Ovary (tissue), 9 donors: ENCODE data around the gene PPP2R5C. TPM values are rescaled to one million over a fixed set of nuclear protein-coding genes. Genes with fewer than 3 reads are reported as not detected.
A peak's percentile ranks its signal among the peaks of the same experiment; 100 is the strongest.

Source experiments
- DNase-seq, 5 donors: peaks; one replicate each; pipeline ENCODE4 v3.0.0-alpha.2; 2019 to 2020
- H3K27ac ChIP-seq, 2 donors: fragments of 200-600 bp; one replicate each; pipeline versions ENCODE4 v1.5.1 to v1.8.0; 2019 to 2022
- H3K27me3 ChIP-seq: fragments of 200-600 bp; one replicate; pipeline ENCODE4 v1.8.0; 2022
- H3K36me3 ChIP-seq: fragments of 200-600 bp; sonication (generic); one replicate; pipeline ENCODE4 v1.5.1; 2019
- H3K4me1 ChIP-seq: one replicate; pipeline ENCODE4 v1.8.1; 2013; ENCODE audit warnings: mild to moderate bottlenecking, moderate library complexity; ENCODE audit not compliant: insufficient read depth
- H3K4me3 ChIP-seq: fragments of 200-600 bp; sonication (generic); one replicate; pipeline ENCODE4 v1.5.1; 2017
- H3K9me3 ChIP-seq, 2 donors: fragments of 200-600 bp in 1 of 2; sonication (generic) in 1 of 2; one replicate each; pipeline versions ENCODE4 v1.5.1 to v1.8.1; 2013 to 2019; ENCODE audit warnings: mild to moderate bottlenecking in 1 of 2, moderate library complexity in 1 of 2
- CTCF ChIP-seq, 3 donors: fragments of 450-650 bp in 2 of 3; fragments of 200-600 bp in 1 of 3; IDR thresholded peaks; one replicate each; pipeline versions ENCODE4 v1.5.1 to v1.8.0; 2016 to 2022; ENCODE audit warnings: antibody characterized with exemption in 3 of 3, mild to moderate bottlenecking in 1 of 3
- EP300 ChIP-seq: sonication (generic); formaldehyde crosslinking; IDR thresholded peaks from one replicate; pipeline ENCODE4 v1.6.1; 2017; ENCODE audit warnings: antibody characterized with exemption
- POLR2A ChIP-seq: fragments of 450-650 bp; IDR thresholded peaks from one replicate; pipeline ENCODE4 v1.6.1; 2017; ENCODE audit warnings: antibody characterized with exemption, mild to moderate bottlenecking, moderate library complexity
- WGBS, 3 donors: extraction: QIAGEN DNeasy Blood & Tissue Kit in 1 of 3; methylation state at CpG; one replicate each; pipeline versions ENCODE4 v1.1.5 to v1.1.7; 2013 to 2017; 5-methylcytosine and 5-hydroxymethylcytosine counted together
- intact Hi-C, 4 donors: fragments of 100-400 bp; cut with DNase I; formaldehyde crosslinking; loops; one replicate each; pipeline versions ENCODE4 v1.11.0 to v1.15.1; 2022 to 2023
- polyA plus RNA-seq, 2 donors: library from polyadenylated mRNA; stranded (reverse); fragments of 200-250 nt in 1 of 2; fragments of 350-450 nt in 1 of 2; fragmentation: Illumina TruSeq in 1 of 2; extraction: RNeasy Lipid Tissue Mini Kit (QIAGEN cat#74804) in 1 of 2; gene quantifications; one replicate each; pipeline ENCODE4 v1.2.3, GENCODE V29; 2013 to 2014
- total RNA-seq, 7 donors: library from RNA; depleted of rRNA in 2 of 7; stranded (reverse); fragments of >200 nt in 2 of 7; fragmentation: NEBNext Ultra II Directional in 3 of 7; extraction: Animal tissue kit (Norgen Biotek cat#: 25700) in 3 of 7; gene quantifications; one replicate each; pipeline versions ENCODE4 v1.1.0 to v1.2.4, GENCODE V29; 2016 to 2023
- donor health status: DM: no; HTN: no; CAD: no; lungs with moderate emphysema.
- donor health status: DM: no; HTN: no; CAD: no.
- donor health status: Bipolar disorder and iron deficiency.
- donor health status: DM: yes; HTN: yes; CAD: no.
- donor health status: DM: no; HTN: no; CAD: no.
- donor health status: DM: yes; HTN: yes; CAD: no.

The PPP2R5C gene
- total and polyA plus RNA-seq, 9 donors = 52.8 to 136 (median 96.6) TPM

GRCh38 chr14:101963052-101963451 lies 201.5 kb downstream of the PPP2R5C start:
- no peak for TF ChIP-seq EP300
- no peak for TF ChIP-seq CTCF (IDR thresholded peaks at IDR 0.05)
- TF ChIP-seq POLR2A = no peak

DNA sequence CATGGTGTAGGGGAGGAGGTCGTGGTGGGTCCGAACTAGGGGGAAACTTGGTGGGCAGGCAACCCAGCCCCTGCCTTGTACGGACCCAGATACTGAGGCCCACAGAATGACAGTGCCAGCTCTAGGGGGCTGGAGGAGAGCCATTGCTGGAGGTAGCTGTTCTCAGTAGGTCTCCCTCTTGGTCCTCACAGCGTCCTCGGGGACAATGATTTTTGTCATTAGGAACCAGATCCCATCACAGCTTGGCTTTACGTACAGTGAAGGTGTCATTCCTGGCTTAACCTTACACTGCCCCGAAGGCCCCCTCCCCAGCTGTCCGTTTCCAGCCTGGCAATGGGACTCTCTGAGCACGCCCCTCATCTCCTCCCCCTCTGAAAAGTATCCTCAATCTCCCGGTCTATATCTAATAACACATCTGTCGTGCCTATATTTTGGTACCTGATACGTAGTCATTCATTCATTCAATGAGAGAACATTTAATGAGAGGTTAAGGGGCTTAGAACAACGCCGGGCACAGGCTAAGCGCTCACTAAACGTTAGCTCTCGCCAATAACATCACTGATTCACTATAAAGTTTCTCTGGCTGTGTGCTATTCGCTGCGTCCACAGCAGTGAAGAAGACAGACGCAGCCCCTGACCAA lies 202.3 kb downstream of the PPP2R5C start:
- peak in 3 of 5 donors; percentile 48 to 59 (median 53) for DNase-seq
- intact Hi-C loops = loop anchor here (2.0 to 10.0 kb wide), 7 partner anchors 121 to 353 kb away; partner anchors contain the start of genes HSP90AA1 (in 1 of the 4) and PPP2R5C (in 1 of the 4)
- Histone ChIP-seq H3K9me3 (no peaks in the 10 kb centered on the region), H3K36me3 (no peaks in the 10 kb centered on the region), H3K27ac (peak overlapping the region; percentile 22 to 31), H3K4me3 (no peak overlapping the region), H3K27me3 (no peaks in the 10 kb centered on the region), H3K4me1 (peaks cover 4% of the 10 kb centered on the region)
- WGBS, 3 donors = 38 to 41% (median 39%) methylated on average over 20 of the region's 20 CpGs
- TF ChIP-seq POLR2A = no peak
- no peak for TF ChIP-seq EP300
- no peak for TF ChIP-seq CTCF (IDR thresholded peaks at IDR 0.05)

More at GRCh38 chr14:101963052-101963451, 201.5 kb downstream of the PPP2R5C start:
- Histone ChIP-seq H3K9me3 (no peaks in the 10 kb centered on the region), H3K27ac (no peak overlapping the region), H3K4me3 (no peak overlapping the region), H3K36me3 (no peaks in the 10 kb centered on the region), H3K4me1 (peaks cover 4% of the 10 kb centered on the region), H3K27me3 (no peaks in the 10 kb centered on the region)
- intact Hi-C loops = loop anchor here (5.0 to 10.0 kb wide), 6 partner anchors 122 to 258 kb away; partner anchors contain the start of genes HSP90AA1 (in 1 of the 4) and PPP2R5C (in 1 of the 4)
- DNase-seq = no peak
- WGBS, 3 donors = 82 to 88% (median 84%) methylated on average over 5 of the region's 5 CpGs

GRCh38 chr14:101964297-101965180 lies 203.0 kb downstream of the PPP2R5C start, which contains the start of gene DYNC1H1:
Gene DYNC1H1, plus strand, starts transcription at chr14:101964573. Its CDS starts 119 bp downstream, at chr14:101964692.
- H3K4me1 ChIP-seq = peaks cover 4% of the 10 kb centered on the region
- 0 to 1% (median 0%) methylated on average over 83 to 115 of the region's 115 CpGs for WGBS, 3 donors
- H3K4me3 ChIP-seq = peak within 1 kb of the TSS; percentile 90
- intact Hi-C loops = loop anchor here (2.0 to 10.0 kb wide), 7 partner anchors 120 to 352 kb away; partner anchors contain the start of genes HSP90AA1 (in 1 of the 4) and PPP2R5C (in 1 of the 4)
- TF ChIP-seq EP300 (no peak), CTCF (IDR thresholded peaks at IDR 0.05) (no peak), POLR2A (peak; percentile 96)
- no peaks in the 10 kb centered on the region for H3K27me3 ChIP-seq
- H3K9me3 ChIP-seq = no peaks in the 10 kb centered on the region
- H3K36me3 ChIP-seq = no peaks in the 10 kb centered on the region
- H3K27ac ChIP-seq = peak within 1 kb of the TSS; percentile 22 to 62
- peak; percentile 96 to 99 (median 99) for DNase-seq

DNA sequence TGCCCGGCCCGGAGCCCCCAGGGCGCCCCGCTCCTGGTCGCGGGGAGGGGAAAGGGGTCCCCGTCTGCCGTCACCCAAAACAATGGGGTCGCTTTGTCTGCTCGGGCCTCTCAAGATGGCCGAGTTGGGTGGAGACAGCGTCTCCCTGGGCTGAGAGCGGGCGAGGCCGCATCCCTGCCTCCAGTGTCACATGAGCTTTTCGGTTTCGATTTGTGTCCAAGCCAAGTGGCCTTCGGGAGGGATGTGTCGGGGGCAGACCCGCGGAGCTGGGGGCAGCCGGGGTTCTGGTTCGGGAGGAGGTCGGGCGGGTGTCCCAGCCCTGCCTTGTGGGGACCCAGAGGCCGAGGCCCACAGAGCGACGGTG lies 203.7 kb downstream of the PPP2R5C start:
- intact Hi-C loops = loop anchor here (2.0 to 10.0 kb wide), 5 partner anchors 120 to 352 kb away; partner anchors contain the start of gene HSP90AA1 (in 1 of the 4)
- no peaks in the 10 kb centered on the region for H3K36me3 ChIP-seq
- peaks cover 4% of the 10 kb centered on the region for H3K4me1 ChIP-seq
- no peaks in the 10 kb centered on the region for H3K9me3 ChIP-seq
- peak overlapping the region; percentile 90 for H3K4me3 ChIP-seq
- WGBS, 3 donors = 0 to 2% (median 1%) methylated on average over 20 to 28 of the region's 28 CpGs
- DNase-seq = peak; percentile 54 to 71 (median 66)
- TF ChIP-seq EP300 = no peak
- no peak for TF ChIP-seq CTCF (IDR thresholded peaks at IDR 0.05)
- TF ChIP-seq POLR2A = no peak
- no peaks in the 10 kb centered on the region for H3K27me3 ChIP-seq
- peak overlapping the region; percentile 21 to 62 for H3K27ac ChIP-seq
